Measurements from ENCODE around the gene PNPLA7. TPM values are rescaled to one million over a fixed set of nuclear protein-coding genes. Genes with fewer than 3 reads are reported as not detected.
"Not testable (repeated sequence)": the region's sequence is repeated elsewhere in the genome, so short reads cannot be mapped to it uniquely, and the experiment has no call there.

Gene PNPLA7
- total RNA-seq, 2 experiments from 2014 or later, result 1.5 to 10.2 TPM

GRCh38 chr9:137516144-137516917, 33.9 kb downstream of the PNPLA7 start:
- H4K20me1 ChIP-seq (ENCODE audit: insufficient read depth, low read length), result no peaks in the 10 kb centered on the region
- H3K4me1 ChIP-seq (ENCODE audit: insufficient read depth, low read length, poor library complexity, severe bottlenecking), result no peaks in the 10 kb centered on the region
- intact Hi-C loops (cut with micrococcal nuclease; ENCODE audit: unreplicated experiment), result no loop called here
- ChIA-PET POLR2A (no interaction called here), CTCF (ENCODE audit: unreplicated experiment) (no interaction called here)
- H3K9me3 ChIP-seq (ENCODE audit: low read length), result no peaks in the 10 kb centered on the region
- no peaks in the 10 kb centered on the region for H3K79me2 ChIP-seq (ENCODE audit: insufficient read depth, low read depth, low read length)
- TF ChIP-seq CTCF (conservative IDR thresholded peaks at IDR 0.05; ENCODE audit: low read length), result no peak
- no peak for TF ChIP-seq EZH2phosphoT487 (IDR thresholded peaks at IDR 0.05; ENCODE audit: borderline replicate concordance, low read depth, low read length)
- H3K9me2 ChIP-seq (ENCODE audit: insufficient read depth, low read length), result no peaks in the 10 kb centered on the region
- no peak overlapping the region for H3K4me3 ChIP-seq (ENCODE audit: low read depth, low read length, poor library complexity, severe bottlenecking)
- no peak overlapping the region for H3K27ac ChIP-seq (ENCODE audit: low read depth, low read length, poor library complexity, severe bottlenecking)
- no peak overlapping the region for H3K4me2 ChIP-seq (ENCODE audit: low read length)
- no peak for DNase-seq (ENCODE audit: low spot score)
- no peak overlapping the region for H2AFZ ChIP-seq (ENCODE audit: low read length)
- no TSS peak for BruUV-seq (replicated peaks)
- H3K36me3 ChIP-seq (ENCODE audit: insufficient read depth, low read length), result no peaks in the 10 kb centered on the region

- DNase-seq (ENCODE audit: low spot score), result no peak
- no peak for TF ChIP-seq EZH2phosphoT487 (IDR thresholded peaks at IDR 0.05; ENCODE audit: borderline replicate concordance, low read depth, low read length)
- TF ChIP-seq CTCF (conservative IDR thresholded peaks at IDR 0.05; ENCODE audit: low read length), result no peak
- no peak overlapping the region for H3K27ac ChIP-seq (ENCODE audit: low read depth, low read length, poor library complexity, severe bottlenecking)
- H3K9me3 ChIP-seq (ENCODE audit: low read length), result no peaks in the 10 kb centered on the region
- H3K4me3 ChIP-seq (ENCODE audit: low read depth, low read length, poor library complexity, severe bottlenecking), result no peak overlapping the region
- no peaks in the 10 kb centered on the region for H4K20me1 ChIP-seq (ENCODE audit: insufficient read depth, low read length)
- no peak overlapping the region for H3K4me2 ChIP-seq (ENCODE audit: low read length)
- BruUV-seq (replicated peaks), result no TSS peak
- H3K36me3 ChIP-seq (ENCODE audit: insufficient read depth, low read length), result no peaks in the 10 kb centered on the region
- intact Hi-C loops (cut with micrococcal nuclease; ENCODE audit: unreplicated experiment), result no loop called here
- no peaks in the 10 kb centered on the region for H3K9me2 ChIP-seq (ENCODE audit: insufficient read depth, low read length)
- no peaks in the 10 kb centered on the region for H3K4me1 ChIP-seq (ENCODE audit: insufficient read depth, low read length, poor library complexity, severe bottlenecking)
- H2AFZ ChIP-seq (ENCODE audit: low read length), result no peak overlapping the region
- POLR2A ChIA-PET, result no interaction called here
- CTCF ChIA-PET (ENCODE audit: unreplicated experiment), result no interaction called here
- no peaks in the 10 kb centered on the region for H3K79me2 ChIP-seq (ENCODE audit: insufficient read depth, low read depth, low read length)
Observed at GRCh38 chr9:137515338-137515724, 34.9 kb downstream of the PNPLA7 start.

GRCh38 chr9:137514691-137515337, 35.4 kb downstream of the PNPLA7 start:
- no peak for DNase-seq (ENCODE audit: low spot score)
- no TSS peak for BruUV-seq (replicated peaks)
- H3K4me3 ChIP-seq (ENCODE audit: low read depth, low read length, poor library complexity, severe bottlenecking), result no peak overlapping the region
- H3K4me2 ChIP-seq (ENCODE audit: low read length), result no peak overlapping the region
- POLR2A ChIA-PET, result no interaction called here
- no peaks in the 10 kb centered on the region for H3K36me3 ChIP-seq (ENCODE audit: insufficient read depth, low read length)
- intact Hi-C loops (cut with micrococcal nuclease; ENCODE audit: unreplicated experiment), result no loop called here
- no peaks in the 10 kb centered on the region for H3K79me2 ChIP-seq (ENCODE audit: insufficient read depth, low read depth, low read length)
- H3K9me2 ChIP-seq (ENCODE audit: insufficient read depth, low read length), result no peaks in the 10 kb centered on the region
- no peaks in the 10 kb centered on the region for H3K4me1 ChIP-seq (ENCODE audit: insufficient read depth, low read length, poor library complexity, severe bottlenecking)
- H4K20me1 ChIP-seq (ENCODE audit: insufficient read depth, low read length), result no peaks in the 10 kb centered on the region
- no peak overlapping the region for H3K27ac ChIP-seq (ENCODE audit: low read depth, low read length, poor library complexity, severe bottlenecking)
- TF ChIP-seq EZH2phosphoT487 (IDR thresholded peaks at IDR 0.05; ENCODE audit: borderline replicate concordance, low read depth, low read length) (no peak), CTCF (conservative IDR thresholded peaks at IDR 0.05; ENCODE audit: low read length) (no peak)
- no peaks in the 10 kb centered on the region for H3K9me3 ChIP-seq (ENCODE audit: low read length)
- H2AFZ ChIP-seq (ENCODE audit: low read length), result no peak overlapping the region
- CTCF ChIA-PET (ENCODE audit: unreplicated experiment), result no interaction called here

DNA sequence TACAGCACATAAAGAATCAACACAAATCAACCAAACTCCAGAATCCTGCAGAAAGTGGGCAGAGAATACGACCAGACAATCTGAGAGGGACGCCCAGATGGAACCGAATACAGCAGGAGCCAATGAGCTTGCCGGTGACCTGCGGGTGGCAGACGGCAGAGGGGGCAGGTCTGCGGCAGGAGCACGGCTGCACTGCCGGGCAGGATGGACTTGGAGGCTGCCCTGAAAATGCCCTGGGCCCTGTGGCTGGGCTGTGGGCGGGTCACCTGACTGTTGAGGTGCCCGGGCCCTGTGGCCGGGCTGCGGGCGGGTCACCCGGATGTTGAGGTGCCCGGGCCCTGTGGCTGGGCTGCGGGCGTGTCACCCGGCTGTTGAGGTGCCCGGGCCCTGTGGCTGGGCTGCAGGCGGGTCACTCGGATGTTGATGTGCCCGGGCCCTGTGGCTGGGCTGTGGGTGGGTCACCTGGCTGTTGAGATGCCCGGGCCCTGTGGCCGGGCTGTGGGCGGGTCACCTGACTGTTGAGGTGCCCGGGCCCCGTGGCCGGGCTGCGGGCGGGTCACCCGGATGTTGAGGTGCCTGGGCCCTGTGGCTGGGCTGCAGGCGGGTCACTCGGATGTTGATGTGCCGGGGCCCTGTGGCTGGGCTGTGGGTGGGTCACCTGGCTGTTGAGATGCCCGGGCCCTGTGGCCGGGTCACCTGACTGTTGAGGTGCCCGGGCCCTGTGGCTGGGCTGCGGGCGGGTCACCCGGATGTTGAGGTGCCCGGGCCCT, 36.2 kb downstream of the PNPLA7 start:
- H2AFZ ChIP-seq (ENCODE audit: low read length); BruUV-seq (replicated peaks); intact Hi-C loops (cut with micrococcal nuclease; ENCODE audit: unreplicated experiment); H3K36me3 ChIP-seq (ENCODE audit: insufficient read depth, low read length); H3K9me3 ChIP-seq (ENCODE audit: low read length); H4K20me1 ChIP-seq (ENCODE audit: insufficient read depth, low read length); DNase-seq (ENCODE audit: low spot score); POLR2A ChIA-PET; H3K4me1 ChIP-seq (ENCODE audit: insufficient read depth, low read length, poor library complexity, severe bottlenecking); H3K79me2 ChIP-seq (ENCODE audit: insufficient read depth, low read depth, low read length); H3K4me2 ChIP-seq (ENCODE audit: low read length); H3K27ac ChIP-seq (ENCODE audit: low read depth, low read length, poor library complexity, severe bottlenecking); H3K9me2 ChIP-seq (ENCODE audit: insufficient read depth, low read length); H3K4me3 ChIP-seq (ENCODE audit: low read depth, low read length, poor library complexity, severe bottlenecking); CTCF ChIA-PET (ENCODE audit: unreplicated experiment): not testable (repeated sequence)
